Measurements from ENCODE around the gene SCNN1A.

DNA sequence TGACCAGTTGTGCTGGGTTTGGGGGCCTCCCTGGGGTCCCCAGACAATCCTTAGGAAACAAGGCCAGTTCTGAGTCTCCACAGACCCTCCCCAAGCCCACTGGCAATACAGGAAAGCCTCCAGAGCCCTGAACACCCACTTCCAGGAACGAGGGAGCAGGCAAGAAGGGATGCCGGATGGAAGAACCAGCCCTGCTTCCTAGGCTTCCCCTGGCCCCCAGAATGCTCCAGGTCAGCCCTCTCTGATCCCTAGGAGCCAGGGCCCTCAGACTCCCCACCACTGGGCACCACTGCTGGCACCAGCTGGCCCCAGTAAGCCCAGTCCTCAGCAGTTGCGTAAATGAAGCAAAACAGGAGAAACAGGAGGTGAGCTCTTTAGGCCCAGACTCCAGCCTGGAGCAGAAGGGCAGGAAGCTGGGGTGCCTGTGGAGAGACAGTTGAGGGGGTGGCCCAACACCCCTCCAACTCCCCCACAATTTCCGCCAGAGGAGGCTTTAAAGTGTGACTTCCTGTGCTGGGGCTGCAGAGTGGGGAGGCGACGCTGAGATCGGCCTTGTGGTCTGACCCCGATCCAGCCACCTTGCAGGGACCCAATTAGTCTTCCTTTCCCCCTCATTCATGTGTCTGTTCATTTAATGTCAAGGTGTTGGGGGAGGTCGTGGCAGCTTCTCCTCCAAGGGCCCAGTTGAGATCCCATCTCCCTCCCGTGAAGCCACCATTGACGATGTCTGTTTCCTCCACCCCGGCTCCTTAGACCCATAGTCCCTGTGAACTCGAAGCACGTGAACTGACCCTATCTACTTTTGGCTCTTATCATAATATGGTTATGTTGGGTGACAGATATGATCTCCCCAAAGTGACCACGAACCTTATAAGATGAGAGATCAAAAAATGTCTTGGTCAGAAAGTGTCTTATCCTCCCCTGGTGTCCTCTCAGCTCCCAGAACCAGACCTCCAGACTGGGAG is 38.2 kb downstream of the SCNN1A start:
- TF ChIP-seq, protein P1, sequence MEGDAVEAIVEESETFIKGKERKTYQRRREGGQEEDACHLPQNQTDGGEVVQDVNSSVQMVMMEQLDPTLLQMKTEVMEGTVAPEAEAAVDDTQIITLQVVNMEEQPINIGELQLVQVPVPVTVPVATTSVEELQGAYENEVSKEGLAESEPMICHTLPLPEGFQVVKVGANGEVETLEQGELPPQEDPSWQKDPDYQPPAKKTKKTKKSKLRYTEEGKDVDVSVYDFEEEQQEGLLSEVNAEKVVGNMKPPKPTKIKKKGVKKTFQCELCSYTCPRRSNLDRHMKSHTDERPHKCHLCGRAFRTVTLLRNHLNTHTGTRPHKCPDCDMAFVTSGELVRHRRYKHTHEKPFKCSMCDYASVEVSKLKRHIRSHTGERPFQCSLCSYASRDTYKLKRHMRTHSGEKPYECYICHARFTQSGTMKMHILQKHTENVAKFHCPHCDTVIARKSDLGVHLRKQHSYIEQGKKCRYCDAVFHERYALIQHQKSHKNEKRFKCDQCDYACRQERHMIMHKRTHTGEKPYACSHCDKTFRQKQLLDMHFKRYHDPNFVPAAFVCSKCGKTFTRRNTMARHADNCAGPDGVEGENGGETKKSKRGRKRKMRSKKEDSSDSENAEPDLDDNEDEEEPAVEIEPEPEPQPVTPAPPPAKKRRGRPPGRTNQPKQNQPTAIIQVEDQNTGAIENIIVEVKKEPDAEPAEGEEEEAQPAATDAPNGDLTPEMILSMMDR (conservative IDR thresholded peaks at IDR 0.05; ENCODE audit: low read depth, low read length) = no peak
- TF ChIP-seq EZH2phosphoT487 (IDR thresholded peaks at IDR 0.05; ENCODE audit: borderline replicate concordance, low read length) (no peak), EZH2 (IDR thresholded peaks at IDR 0.05; ENCODE audit: low read length, unreplicated experiment) (no peak)

All from PC-3 (cell line).